Large intestine (tissue), 3 donors: ENCODE results near the gene RABGGTA. TPM values are rescaled to one million over a fixed set of nuclear protein-coding genes. Genes with fewer than 3 reads are reported as not detected.

ENCODE experiments used
- DNase-seq, 2 donors: peaks; one replicate each; pipeline versions ENCODE4 v3.0.0 to v3.0.0-alpha.2; 2013
- H3K27ac ChIP-seq: one replicate; pipeline ENCODE4 v1.5.1; 2013; ENCODE audit warnings: low read length
- H3K27me3 ChIP-seq: 2 replicates; pipeline ENCODE4 v1.6.1; 2013; ENCODE audit warnings: low read length; ENCODE audit not compliant: control insufficient read depth, insufficient read depth
- H3K36me3 ChIP-seq: 2 replicates; pipeline ENCODE4 v1.6.1; 2013; ENCODE audit warnings: low read length; ENCODE audit not compliant: control insufficient read depth, insufficient read depth
- H3K4me1 ChIP-seq: one replicate; pipeline ENCODE4 v1.6.1; 2013; ENCODE audit warnings: low read length; ENCODE audit not compliant: control insufficient read depth, insufficient read depth
- H3K4me3 ChIP-seq: one replicate; pipeline ENCODE4 v1.5.1; 2013; ENCODE audit warnings: low read length
- H3K9me3 ChIP-seq: one replicate; pipeline ENCODE4 v1.6.1; 2013; ENCODE audit warnings: mild to moderate bottlenecking, low read depth, low read length, moderate library complexity; ENCODE audit not compliant: control insufficient read depth
- WGBS: methylation state at CpG from one replicate; pipeline ENCODE4 v1.1.5; 2013; ENCODE audit warnings: low lambda C conversion rate; ENCODE audit not compliant: insufficient coverage; 5-methylcytosine and 5-hydroxymethylcytosine counted together
- polyA plus RNA-seq: library from polyadenylated mRNA; unstranded; fragments of 120-200 nt; gene quantifications from one replicate; pipeline ENCODE4 v1.2.1, GENCODE V29; 2013

The RABGGTA gene
- polyA plus RNA-seq, 1 donor: 29.0 TPM

DNA sequence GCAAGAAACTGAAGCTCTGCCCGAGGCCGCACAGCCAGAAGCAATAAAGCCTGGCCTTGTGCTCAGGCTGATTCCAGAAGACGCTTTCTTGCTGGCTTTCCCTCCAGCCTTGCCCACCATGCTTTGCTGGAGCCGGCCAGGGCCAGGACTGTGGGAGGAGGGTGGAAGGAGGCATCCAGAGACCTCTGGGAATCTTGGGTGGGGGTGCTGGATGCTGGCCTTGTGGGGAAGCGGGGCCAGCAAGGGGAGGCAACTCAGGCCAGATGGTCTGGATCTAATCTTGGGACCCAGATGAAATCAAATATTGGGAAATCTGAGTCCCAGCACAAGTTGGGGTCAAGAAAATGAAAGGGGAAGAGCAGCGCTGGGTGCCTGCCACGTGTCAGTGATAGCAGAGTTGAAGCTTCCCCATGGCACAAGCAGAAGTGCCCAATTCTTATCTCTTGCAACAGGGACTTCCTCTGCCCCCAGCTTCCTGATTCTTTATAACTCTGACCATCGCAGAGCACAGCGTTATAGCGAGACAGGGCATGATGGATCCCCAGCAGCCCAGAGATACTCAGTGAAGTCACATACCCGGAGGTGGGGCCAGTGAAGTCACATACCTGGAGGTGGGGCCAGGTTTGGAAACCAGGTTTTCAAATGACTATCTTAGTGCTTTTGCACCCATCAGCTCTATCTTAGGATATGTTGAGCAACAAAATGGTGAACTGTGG lies 6.4 kb upstream of the RABGGTA start:
- no peak for DNase-seq
- no peak overlapping the region for H3K4me3 ChIP-seq
- no peaks in the 10 kb centered on the region for H3K9me3 ChIP-seq
- no peak overlapping the region for H3K27ac ChIP-seq
- H3K36me3 ChIP-seq: no peaks in the 10 kb centered on the region
- WGBS: no CpG with 5 or more reads among the region's 11 CpGs
- no peaks in the 10 kb centered on the region for H3K4me1 ChIP-seq
- no peaks in the 10 kb centered on the region for H3K27me3 ChIP-seq

DNA sequence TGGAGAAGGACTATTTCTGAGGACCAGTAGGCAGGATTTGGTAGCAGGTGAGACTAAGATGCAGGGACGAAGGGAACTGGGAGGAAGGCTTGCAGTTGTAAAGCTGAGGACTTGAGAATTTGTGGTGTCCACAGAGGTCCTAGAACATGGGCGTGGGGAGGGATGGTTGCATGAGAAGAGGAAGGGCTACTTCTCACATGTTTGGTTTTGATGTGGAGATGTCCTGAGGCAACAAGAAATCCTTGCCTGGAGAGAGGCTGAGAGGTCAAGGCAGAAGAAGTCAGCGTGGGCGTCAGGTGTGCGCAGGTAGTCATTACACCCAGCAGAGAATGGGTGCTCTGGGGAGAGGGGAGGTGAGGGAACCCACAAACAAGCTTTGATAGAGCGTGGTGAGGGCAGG lies 5.7 kb upstream of the RABGGTA start:
- Histone ChIP-seq H3K4me1 (peaks cover under 1% of the 10 kb centered on the region), H3K27me3 (no peaks in the 10 kb centered on the region), H3K27ac (no peak overlapping the region), H3K36me3 (no peaks in the 10 kb centered on the region), H3K4me3 (no peak overlapping the region), H3K9me3 (no peaks in the 10 kb centered on the region)
- no peak for DNase-seq
- WGBS: no CpG with 5 or more reads among the region's 6 CpGs

DNA sequence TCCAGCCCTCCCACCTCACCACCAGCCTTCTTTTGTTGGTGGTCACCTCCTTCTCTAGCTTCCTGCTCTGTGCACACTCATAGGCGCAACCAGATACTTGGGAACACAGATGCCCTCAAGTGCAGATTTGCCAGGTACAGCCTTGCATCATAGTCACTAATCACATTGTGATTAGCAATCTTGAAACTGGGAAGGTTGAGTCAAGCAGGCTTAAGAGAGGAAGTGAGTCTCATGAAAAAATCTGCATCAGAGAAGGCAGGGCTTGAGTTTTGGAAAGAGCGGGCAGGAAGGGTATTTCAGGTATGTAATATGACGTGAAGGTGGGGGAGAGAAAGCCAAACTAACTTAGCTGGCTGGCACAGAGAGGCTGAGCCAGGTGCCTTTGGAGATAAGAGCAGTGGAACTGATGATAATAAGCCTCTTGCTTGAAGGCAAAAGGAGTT lies 2.7 kb upstream of the RABGGTA start:
- DNase-seq: no peak
- H3K36me3 ChIP-seq: peaks cover 7% of the 10 kb centered on the region
- no peaks in the 10 kb centered on the region for H3K9me3 ChIP-seq
- H3K4me3 ChIP-seq: no peak overlapping the region
- H3K27ac ChIP-seq: no peak overlapping the region
- 76% methylated on average over 2 of the region's 3 CpGs for WGBS
- H3K27me3 ChIP-seq: no peaks in the 10 kb centered on the region
- H3K4me1 ChIP-seq: peaks cover 9% of the 10 kb centered on the region

DNA sequence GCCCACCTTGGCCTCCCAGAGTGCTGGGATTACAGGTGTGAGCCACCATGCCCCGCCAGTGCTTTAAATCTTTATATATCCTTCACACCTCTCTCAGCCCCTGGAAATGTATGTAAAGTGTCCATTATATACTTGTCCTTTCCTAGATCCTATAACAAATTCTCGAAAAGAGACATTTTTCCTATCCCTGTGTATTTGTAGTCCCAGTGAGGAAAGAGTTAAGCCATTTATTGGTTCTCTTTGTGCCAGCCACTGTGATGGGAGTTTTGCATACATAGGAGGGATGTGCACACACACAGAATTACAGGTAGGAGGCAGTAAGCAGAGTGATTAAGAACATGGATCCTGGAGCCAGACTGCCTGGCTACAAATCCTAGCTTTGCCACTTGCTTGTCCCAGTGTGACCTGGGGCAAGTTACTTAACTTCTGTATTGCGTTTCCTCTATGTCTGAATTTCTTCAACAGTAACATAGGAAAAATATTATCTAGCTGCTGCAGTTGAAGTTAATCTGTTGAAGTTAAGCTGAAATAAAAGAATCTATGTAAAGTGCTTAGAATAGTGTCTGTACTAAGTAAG lies 2.1 kb upstream of the RABGGTA start:
- Histone ChIP-seq H3K36me3 (peaks cover 13% of the 10 kb centered on the region), H3K9me3 (no peaks in the 10 kb centered on the region), H3K4me3 (no peak overlapping the region), H3K4me1 (peaks cover 9% of the 10 kb centered on the region), H3K27ac (no peak overlapping the region), H3K27me3 (no peaks in the 10 kb centered on the region)
- WGBS: no CpG with 5 or more reads among the region's 3 CpGs
- no peak for DNase-seq

DNA sequence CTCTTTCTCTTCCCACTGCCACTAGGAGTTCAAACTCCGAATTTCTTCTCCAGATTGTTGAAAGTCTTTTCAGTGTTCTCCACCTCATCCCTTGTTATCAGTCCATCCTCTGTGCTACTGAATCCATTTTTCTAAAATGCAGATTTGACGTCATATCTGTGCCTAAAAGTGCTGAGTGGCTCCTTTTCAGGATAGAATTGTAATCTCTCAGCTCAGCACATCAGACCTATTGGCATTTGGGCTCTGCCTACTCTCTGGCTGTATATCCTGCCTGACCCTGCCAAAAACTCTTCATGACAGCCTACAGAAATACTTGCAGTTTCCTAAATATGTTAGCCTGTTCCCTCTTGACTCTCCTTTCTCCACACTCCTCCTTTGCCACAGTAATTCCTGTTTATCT lies 1.1 kb upstream of the RABGGTA start:
- no peaks in the 10 kb centered on the region for H3K9me3 ChIP-seq
- H3K4me1 ChIP-seq: peaks cover 9% of the 10 kb centered on the region
- H3K27ac ChIP-seq: no peak overlapping the region
- DNase-seq: no peak
- H3K27me3 ChIP-seq: no peaks in the 10 kb centered on the region
- WGBS: no CpG with 5 or more reads among the region's 2 CpGs
- no peak overlapping the region for H3K4me3 ChIP-seq
- H3K36me3 ChIP-seq: peaks cover 22% of the 10 kb centered on the region

DNA sequence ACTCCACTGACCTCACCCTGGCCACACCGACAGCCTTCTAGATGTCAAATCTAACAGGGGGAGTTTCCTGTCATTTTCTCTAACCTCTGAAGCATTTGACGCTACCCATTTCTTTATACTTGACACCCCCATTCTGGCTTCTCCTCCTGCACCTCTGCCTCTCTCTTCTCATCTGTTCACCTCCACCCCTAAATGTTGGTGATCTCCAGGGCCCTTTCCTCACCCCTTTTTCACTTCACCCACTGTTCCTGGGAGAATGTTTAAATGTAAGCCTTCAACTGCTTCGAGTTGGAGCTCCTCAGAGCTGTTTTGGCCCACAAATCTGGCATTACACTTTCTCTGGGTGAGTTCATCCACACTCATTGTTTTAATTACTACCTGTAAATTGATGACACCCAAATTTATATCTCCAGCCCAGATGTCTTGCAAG lies 452 bp upstream of the RABGGTA start:
- Histone ChIP-seq H3K4me3 (peak overlapping the region; percentile 65), H3K4me1 (peaks cover 9% of the 10 kb centered on the region), H3K27ac (peak overlapping the region; percentile 29), H3K9me3 (no peaks in the 10 kb centered on the region), H3K36me3 (peaks cover 28% of the 10 kb centered on the region), H3K27me3 (no peaks in the 10 kb centered on the region)
- 0% methylated on average over 1 of the region's 3 CpGs for WGBS
- no peak for DNase-seq

DNA sequence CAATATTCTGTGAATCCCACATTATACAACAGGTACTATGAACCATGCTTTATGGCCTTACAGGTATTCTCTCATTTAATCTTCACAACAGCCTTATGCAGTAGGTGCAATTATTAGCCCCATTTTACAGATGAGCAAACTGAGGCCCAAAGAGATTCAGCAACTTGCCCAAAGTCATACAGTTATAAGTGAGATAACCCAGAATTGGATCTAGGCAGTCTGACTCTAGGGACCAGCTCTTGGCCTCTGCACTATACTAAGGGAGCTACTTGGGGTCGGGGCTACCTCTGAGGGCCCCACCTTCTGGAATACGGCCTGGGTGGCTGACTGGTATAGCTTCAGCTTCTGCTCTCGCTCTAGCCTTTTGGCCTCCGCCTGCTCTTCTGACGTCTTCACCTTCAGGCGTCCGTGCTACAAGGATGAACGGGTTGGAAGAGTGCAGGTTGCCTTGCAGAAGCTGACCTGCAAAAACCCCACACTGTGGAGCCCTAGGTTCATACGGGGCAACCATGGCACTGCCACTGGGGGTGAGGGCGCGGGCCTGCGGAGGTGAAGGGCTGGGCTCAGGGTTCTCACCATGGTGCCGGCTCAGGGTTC lies 762 bp downstream of the RABGGTA start:
- Histone ChIP-seq H3K27me3 (no peaks in the 10 kb centered on the region), H3K36me3 (peaks cover 37% of the 10 kb centered on the region), H3K4me1 (peaks cover 9% of the 10 kb centered on the region), H3K4me3 (peak overlapping the region; percentile 65), H3K9me3 (no peaks in the 10 kb centered on the region), H3K27ac (peak overlapping the region; percentile 81)
- no peak for DNase-seq
- no CpG with 5 or more reads among the region's 13 CpGs for WGBS

DNA sequence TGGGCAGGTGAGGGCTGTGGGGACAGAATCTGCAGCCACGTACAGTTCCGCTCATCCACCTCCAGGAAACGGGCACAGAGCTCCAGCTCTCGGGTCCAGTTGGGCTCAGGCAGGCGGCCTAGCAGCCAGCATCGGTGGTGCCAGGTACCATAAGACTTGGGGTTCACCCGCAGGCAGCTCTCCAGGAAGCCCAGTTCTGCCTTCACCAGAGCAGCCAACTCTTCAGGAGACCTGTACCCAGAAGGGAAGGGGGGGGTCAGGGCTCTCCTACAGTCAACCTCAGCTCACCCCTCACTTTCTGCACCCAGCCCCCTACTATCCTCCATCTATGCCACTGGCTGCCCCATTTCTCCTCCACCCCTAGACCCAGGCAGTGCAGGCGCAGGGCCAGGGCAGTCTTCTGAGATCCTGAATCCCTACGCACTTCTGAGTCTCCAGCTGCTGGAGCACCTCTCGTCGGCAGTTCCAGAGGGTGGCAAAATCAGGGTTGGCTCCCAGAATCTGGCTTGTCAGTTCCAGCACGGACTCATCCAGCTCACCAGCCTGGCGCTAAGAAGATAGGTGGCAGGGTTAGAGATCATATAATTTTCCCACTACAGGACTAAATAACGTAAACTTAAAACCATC lies 1.4 kb downstream of the RABGGTA start:
- Histone ChIP-seq H3K9me3 (no peaks in the 10 kb centered on the region), H3K27ac (no peak overlapping the region), H3K4me3 (no peak overlapping the region), H3K36me3 (peaks cover 39% of the 10 kb centered on the region), H3K4me1 (peaks cover 9% of the 10 kb centered on the region), H3K27me3 (no peaks in the 10 kb centered on the region)
- 100% methylated on average over 1 of the region's 14 CpGs for WGBS
- DNase-seq: no peak

DNA sequence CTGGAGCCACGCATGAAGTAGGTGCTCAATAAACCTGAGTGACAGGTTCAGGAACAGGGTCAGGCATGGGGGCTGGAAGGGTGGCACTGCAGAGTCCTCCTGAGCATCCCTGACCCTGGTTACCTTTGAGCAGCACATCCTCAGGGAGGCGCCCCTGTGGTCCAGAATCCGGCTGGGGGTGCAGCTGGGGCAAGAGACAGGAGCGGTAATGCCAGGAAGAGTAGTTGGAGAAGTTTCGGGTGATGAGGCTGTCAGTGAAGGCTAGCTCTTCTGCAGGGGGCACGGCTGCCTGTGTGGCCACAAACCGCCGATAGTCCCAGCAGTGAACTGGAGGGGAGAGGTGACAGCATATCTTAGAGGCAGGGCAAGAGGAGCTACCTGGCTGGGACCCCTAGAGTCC lies 2.0 kb downstream of the RABGGTA start:
- no peak for DNase-seq
- H3K36me3 ChIP-seq: peaks cover 39% of the 10 kb centered on the region
- no CpG with 5 or more reads among the region's 8 CpGs for WGBS
- H3K9me3 ChIP-seq: no peaks in the 10 kb centered on the region
- no peak overlapping the region for H3K27ac ChIP-seq
- H3K4me3 ChIP-seq: no peak overlapping the region
- peaks cover 9% of the 10 kb centered on the region for H3K4me1 ChIP-seq
- H3K27me3 ChIP-seq: no peaks in the 10 kb centered on the region

DNA sequence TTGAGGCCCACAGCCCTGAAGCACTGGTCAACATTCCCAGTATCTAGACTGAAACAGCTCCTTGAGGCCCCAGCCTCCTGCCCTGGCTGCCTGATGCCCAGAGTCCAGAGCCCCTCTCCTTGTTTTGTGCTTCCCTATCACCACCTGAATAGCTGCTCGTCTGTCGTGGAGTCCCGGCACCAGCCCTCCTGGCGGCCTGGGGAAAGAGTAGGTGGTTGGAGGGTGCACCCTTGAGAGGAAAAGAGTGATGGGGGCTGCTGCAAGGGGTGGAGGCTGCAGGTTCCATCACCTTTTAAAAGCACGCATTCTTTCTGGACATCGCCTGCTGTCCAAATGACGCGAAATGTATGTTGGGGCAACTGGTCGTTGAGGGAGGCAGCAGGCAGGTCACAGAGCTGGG lies 3.2 kb downstream of the RABGGTA start:
- Histone ChIP-seq H3K4me1 (peaks cover 9% of the 10 kb centered on the region), H3K27ac (no peak overlapping the region), H3K4me3 (no peak overlapping the region), H3K36me3 (peaks cover 39% of the 10 kb centered on the region), H3K9me3 (no peaks in the 10 kb centered on the region), H3K27me3 (no peaks in the 10 kb centered on the region)
- no peak for DNase-seq
- no CpG with 5 or more reads among the region's 9 CpGs for WGBS
